Measurements from ENCODE around the gene BTBD19.

The BTBD19 gene

GRCh38 chr1:44785029-44785380 is 23.3 kb upstream of the BTBD19 start:
- TF ChIP-seq CTCF (IDR thresholded peaks at IDR 0.05; ENCODE audit: low read depth, low read length): no peak
- DNase-seq (ENCODE audit: extremely low read depth, low read depth): no peak

GRCh38 chr1:44785501-44786137 is 22.7 kb upstream of the BTBD19 start:
- DNase-seq (ENCODE audit: extremely low read depth, low read depth): no peak
- TF ChIP-seq CTCF (IDR thresholded peaks at IDR 0.05; ENCODE audit: low read depth, low read length): no peak

- TF ChIP-seq CTCF (IDR thresholded peaks at IDR 0.05; ENCODE audit: low read depth, low read length): peak; percentile 100
- no peak for DNase-seq (ENCODE audit: extremely low read depth, low read depth)
Measured at GRCh38 chr1:44786138-44786840, 22.0 kb upstream of the BTBD19 start.

GRCh38 chr1:44786841-44787426 is 21.4 kb upstream of the BTBD19 start:
- no peak for TF ChIP-seq CTCF (IDR thresholded peaks at IDR 0.05; ENCODE audit: low read depth, low read length)
- no peak for DNase-seq (ENCODE audit: extremely low read depth, low read depth)

GRCh38 chr1:44787506-44787905 is 20.8 kb upstream of the BTBD19 start:
- DNase-seq (ENCODE audit: extremely low read depth, low read depth): no peak
- no peak for TF ChIP-seq CTCF (IDR thresholded peaks at IDR 0.05; ENCODE audit: low read depth, low read length)

GRCh38 chr1:44788120-44788860 is 20.0 kb upstream of the BTBD19 start, which contains the start of gene BEST4:
BEST4 (minus strand) TSS chr1:44788170; CDS start chr1:44787705, 465 bp downstream.
- no peak for DNase-seq (ENCODE audit: extremely low read depth, low read depth)
- no peak for TF ChIP-seq CTCF (IDR thresholded peaks at IDR 0.05; ENCODE audit: low read depth, low read length)
